GM23338 (cell line): ENCODE data around the gene PTCHD4. TPM values are rescaled to one million over a fixed set of nuclear protein-coding genes. Genes with fewer than 3 reads are reported as not detected.

Source experiments
- ATAC-seq: fragments of 200-7000 bp; cut with Tn5 transposase; 3 replicates; pipeline ENCODE4 v1.9.1; 2020
- DNase-seq: peaks from one replicate; pipeline ENCODE4 v3.0.0-alpha.2; 2015; ENCODE audit warnings: low spot score
- H2AFZ ChIP-seq: fragments of 200-600 bp; sonication (generic); 2 replicates; pipeline ENCODE4 v1.8.0; 2016; ENCODE audit warnings: antibody characterized with exemption, mild to moderate bottlenecking, moderate library complexity
- H3F3A ChIP-seq: fragments of 200-600 bp; sonication (generic); replicated peaks from 2 replicates; pipeline ENCODE4 v1.8.0; 2017; ENCODE audit warnings: antibody characterized with exemption, mixed run types, low read depth
- H3K27ac ChIP-seq: fragments of 200-600 bp; sonication (generic); 2 replicates; pipeline ENCODE4 v1.6.1; 2016; ENCODE audit warnings: low read depth
- H3K27me3 ChIP-seq: fragments of 200-600 bp; sonication (generic); 2 replicates; pipeline ENCODE4 v1.8.0; 2016; ENCODE audit warnings: mild to moderate bottlenecking, mixed run types, moderate library complexity; ENCODE audit not compliant: insufficient read depth
- H3K36me3 ChIP-seq: fragments of 200-600 bp; sonication (generic); 2 replicates; pipeline ENCODE4 v1.8.0; 2016; ENCODE audit warnings: mild to moderate bottlenecking; ENCODE audit not compliant: insufficient read depth
- H3K4me1 ChIP-seq: fragments of 200-600 bp; sonication (generic); 2 replicates; pipeline ENCODE4 v1.8.0; 2016; ENCODE audit warnings: mild to moderate bottlenecking, moderate library complexity; ENCODE audit not compliant: insufficient read depth
- H3K4me2 ChIP-seq: fragments of 200-600 bp; sonication (generic); 2 replicates; pipeline ENCODE4 v1.7.1; 2017; ENCODE audit warnings: mixed run types
- H3K4me3 ChIP-seq: fragments of 200-600 bp; sonication (generic); 2 replicates; pipeline ENCODE4 v1.6.1; 2016; ENCODE audit warnings: mixed run types
- H3K79me2 ChIP-seq: fragments of 200-600 bp; sonication (generic); replicated peaks from 2 replicates; pipeline ENCODE4 v1.8.0; 2017; ENCODE audit warnings: mild to moderate bottlenecking; ENCODE audit not compliant: insufficient read depth
- H3K9me2 ChIP-seq: fragments of 200-600 bp; sonication (generic); 2 replicates; pipeline ENCODE4 v1.8.0; 2017; ENCODE audit not compliant: insufficient read depth
- H4K20me1 ChIP-seq: fragments of 200-600 bp; sonication (generic); replicated peaks from 2 replicates; pipeline ENCODE4 v1.8.0; 2017; ENCODE audit warnings: mild to moderate bottlenecking; ENCODE audit not compliant: insufficient read depth
- H3K27ac Mint-ChIP-seq: 2 replicates; pipeline ENCODE4 v1.8.0; 2020; ENCODE audit warnings: inconsistent platforms, mild to moderate bottlenecking, moderate library complexity, mixed read lengths
- H3K27me3 Mint-ChIP-seq: 3 replicates; pipeline ENCODE4 v1.8.0; 2022; ENCODE audit warnings: low read depth, mild to moderate bottlenecking, moderate library complexity, mixed read lengths, inconsistent platforms; ENCODE audit not compliant: insufficient read depth, poor library complexity
- H3K36me3 Mint-ChIP-seq: 3 replicates; pipeline ENCODE4 v1.8.0; 2021; ENCODE audit warnings: low read depth, mild to moderate bottlenecking, inconsistent platforms, moderate library complexity, mixed read lengths
- H3K4me1 Mint-ChIP-seq: 3 replicates; pipeline ENCODE4 v1.8.0; 2020; ENCODE audit warnings: mild to moderate bottlenecking, inconsistent platforms, mixed read lengths
- H3K4me3 Mint-ChIP-seq: 3 replicates; pipeline ENCODE4 v1.8.0; 2021; ENCODE audit warnings: moderate library complexity, mild to moderate bottlenecking, inconsistent platforms, mixed read lengths
- H3K9me3 Mint-ChIP-seq: 3 replicates; pipeline ENCODE4 v1.8.0; 2020; ENCODE audit warnings: moderate library complexity, mild to moderate bottlenecking, inconsistent platforms, mixed read lengths
- CREB1 ChIP-seq: fragments of 250-450 bp; sonication (Bioruptor Pico); IDR thresholded peaks from 2 replicates; pipeline ENCODE4 v1.5.0; 2020; ENCODE audit warnings: low read depth, mild to moderate bottlenecking, moderate library complexity
- CTCF ChIP-seq, 2 experiments: fragments of 200-600 bp in 1 of 2; sonication (generic) in 1 of 2; conservative IDR thresholded peaks; 2 replicates each; pipeline versions ENCODE4 v1.5.1 to v1.6.1; 2016 to 2017; ENCODE audit warnings: antibody characterized with exemption in 2 of 2, low read depth in 2 of 2, mild to moderate bottlenecking in 2 of 2, moderate library complexity in 1 of 2
- EZH2 ChIP-seq: fragments of 200-600 bp; sonication (generic); IDR thresholded peaks from one replicate; pipeline ENCODE4 v1.8.0; 2017; ENCODE audit warnings: antibody characterized with exemption, mild to moderate bottlenecking, low read depth; ENCODE audit not compliant: unreplicated experiment
- EZH2phosphoT487 ChIP-seq: fragments of 200-600 bp; sonication (generic); IDR thresholded peaks from one replicate; pipeline ENCODE4 v1.8.1; 2018; ENCODE audit warnings: antibody characterized with exemption; ENCODE audit not compliant: unreplicated experiment
- JUNB ChIP-seq: IDR thresholded peaks from one replicate; pipeline ENCODE4 v1.6.1; 2016; ENCODE audit warnings: antibody characterized with exemption; ENCODE audit not compliant: unreplicated experiment
- NANOG ChIP-seq: IDR thresholded peaks from 2 replicates; pipeline ENCODE4 v1.6.1; 2016; ENCODE audit warnings: antibody characterized with exemption, borderline replicate concordance
- POLR2AphosphoS5 ChIP-seq: IDR thresholded peaks from 2 replicates; pipeline ENCODE4 v1.6.1; 2016; ENCODE audit warnings: antibody characterized with exemption, low read depth
- STAT1 ChIP-seq: IDR thresholded peaks from one replicate; pipeline ENCODE4 v1.6.1; 2016; ENCODE audit warnings: antibody characterized with exemption; ENCODE audit not compliant: unreplicated experiment
- ZNF114 ChIP-seq: fragments of 250-450 bp; sonication (Bioruptor Pico); IDR thresholded peaks from 2 replicates; pipeline ENCODE4 v1.5.0; 2020; ENCODE audit warnings: mild to moderate bottlenecking, moderate library complexity
- ZNF331 ChIP-seq: fragments of 250-450 bp; sonication (Bioruptor Pico); IDR thresholded peaks from 2 replicates; pipeline ENCODE4 v1.5.0; 2020; ENCODE audit warnings: low read depth, mild to moderate bottlenecking, moderate library complexity
- polyA plus RNA-seq: library from polyadenylated mRNA; unstranded; fragments of >200 nt; fragmentation: Nextera tagmentation; extraction: Ambion mirVana; gene quantifications from 2 replicates; pipeline ENCODE4 v1.2.1, GENCODE V29; 2016
- total RNA-seq: library from RNA; depleted of rRNA; stranded (reverse); fragments of >200 nt; shearing (Covaris generic); gene quantifications from 2 replicates; pipeline ENCODE4 v1.2.3, GENCODE V29; 2014
- TF ChIP-seq, protein P1 (sequence below): IDR thresholded peaks from 2 replicates; pipeline ENCODE4 v1.6.1; 2016; ENCODE audit warnings: antibody characterized with exemption

The PTCHD4 gene
- total and polyA plus RNA-seq, 2 experiments from 2014 or later: 0.66 to 0.78 TPM

- Histone ChIP-seq H3F3A (no peaks in the 10 kb centered on the region), H3K27me3 (no peaks in the 10 kb centered on the region), H3K36me3 (peaks cover 9% of the 10 kb centered on the region; the same call in 1 of the 2 replicates), H3K27ac (no peak overlapping the region), H3K4me3 (no peak overlapping the region), H3K4me1 (peaks cover 7% of the 10 kb centered on the region; the same call in 1 of the 2 replicates), H3K79me2 (peaks cover 68% of the 10 kb centered on the region), H3K4me2 (no peak overlapping the region), H4K20me1 (no peaks in the 10 kb centered on the region), H2AFZ (no peak overlapping the region), H3K9me2 (no peaks in the 10 kb centered on the region)
- TF ChIP-seq CREB1: no peak
- no peak for TF ChIP-seq JUNB
- no peak for TF ChIP-seq EZH2phosphoT487
- no peak for TF ChIP-seq CTCF (conservative IDR thresholded peaks at IDR 0.05; ENCODE audit: low read depth in 2 of 2)
- TF ChIP-seq STAT1: no peak
- peaks cover 41% of the 10 kb centered on the region for H3K36me3 Mint-ChIP-seq
- DNase-seq (no peak), ATAC-seq (no peak)
- H3K27ac Mint-ChIP-seq: no peak overlapping the region
- peaks cover 33% of the 10 kb centered on the region for H3K9me3 Mint-ChIP-seq
- H3K27me3 Mint-ChIP-seq: no peaks in the 10 kb centered on the region
- H3K4me3 Mint-ChIP-seq: no peak overlapping the region
- no peaks in the 10 kb centered on the region for H3K4me1 Mint-ChIP-seq
These were observed 10.5 kb downstream of the PTCHD4 start for GRCh38 chr6:48100588-48100895.

DNA sequence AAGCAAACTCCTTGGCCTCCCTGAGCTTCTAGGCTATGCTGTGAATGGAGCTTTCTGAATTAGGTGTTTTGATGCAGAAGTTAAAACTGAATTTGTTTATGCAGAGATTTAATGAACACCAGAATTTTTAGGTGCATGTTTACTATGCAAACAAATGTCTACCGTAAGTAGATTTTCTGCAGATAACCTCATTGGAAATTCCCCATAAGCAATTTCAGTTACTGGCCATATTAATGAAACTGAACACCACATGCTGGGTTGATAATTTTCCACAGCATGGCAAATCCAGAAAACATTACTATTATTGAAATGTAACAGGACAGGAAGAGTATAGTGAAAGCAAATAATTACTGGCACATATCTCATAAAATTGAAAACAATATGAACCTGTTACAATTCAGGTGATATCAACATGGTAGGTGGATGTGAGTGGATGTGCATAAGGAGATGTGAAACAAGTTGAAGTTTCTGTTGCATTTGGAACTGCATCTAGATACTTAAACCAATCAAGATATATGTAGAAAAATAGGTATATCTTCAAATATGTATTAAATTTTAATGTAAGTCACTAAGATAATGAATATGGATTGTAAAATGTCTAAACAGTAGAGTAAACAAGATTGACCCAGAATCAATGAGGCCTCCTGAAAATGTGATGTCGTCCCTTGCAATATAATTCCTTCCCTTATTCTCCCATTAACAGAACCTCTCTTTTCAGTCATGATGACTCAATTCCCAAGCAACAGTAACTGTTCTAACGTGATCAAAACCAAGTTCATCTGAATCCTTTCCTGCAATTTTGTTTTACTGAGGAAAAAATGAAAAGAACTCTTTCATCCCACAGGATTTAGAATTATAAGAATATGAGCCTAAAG lies 11.0 kb downstream of the PTCHD4 start:
- no peak for ATAC-seq
- H3K27me3 Mint-ChIP-seq: no peaks in the 10 kb centered on the region
- no peak overlapping the region for H3K4me3 ChIP-seq
- peaks cover 62% of the 10 kb centered on the region for H3K79me2 ChIP-seq
- peaks cover 29% of the 10 kb centered on the region for H3K9me3 Mint-ChIP-seq
- H3K9me2 ChIP-seq: no peaks in the 10 kb centered on the region
- no peak overlapping the region for H2AFZ ChIP-seq
- H4K20me1 ChIP-seq: no peaks in the 10 kb centered on the region
- peaks cover 9% of the 10 kb centered on the region; the same call in 1 of the 2 replicates for H3K36me3 ChIP-seq
- no peak overlapping the region for H3K27ac ChIP-seq
- no peak overlapping the region for H3K4me3 Mint-ChIP-seq
- no peaks in the 10 kb centered on the region for H3K4me1 Mint-ChIP-seq
- peaks cover 35% of the 10 kb centered on the region for H3K36me3 Mint-ChIP-seq
- peaks cover 7% of the 10 kb centered on the region; the same call in 1 of the 2 replicates for H3K4me1 ChIP-seq
- DNase-seq: no peak
- no peak overlapping the region for H3K27ac Mint-ChIP-seq
- no peaks in the 10 kb centered on the region for H3F3A ChIP-seq
- H3K4me2 ChIP-seq: no peak overlapping the region
- H3K27me3 ChIP-seq: no peaks in the 10 kb centered on the region
- no peak for TF ChIP-seq JUNB
- TF ChIP-seq EZH2: no peak
- TF ChIP-seq NANOG: no peak
- TF ChIP-seq, protein P1, sequence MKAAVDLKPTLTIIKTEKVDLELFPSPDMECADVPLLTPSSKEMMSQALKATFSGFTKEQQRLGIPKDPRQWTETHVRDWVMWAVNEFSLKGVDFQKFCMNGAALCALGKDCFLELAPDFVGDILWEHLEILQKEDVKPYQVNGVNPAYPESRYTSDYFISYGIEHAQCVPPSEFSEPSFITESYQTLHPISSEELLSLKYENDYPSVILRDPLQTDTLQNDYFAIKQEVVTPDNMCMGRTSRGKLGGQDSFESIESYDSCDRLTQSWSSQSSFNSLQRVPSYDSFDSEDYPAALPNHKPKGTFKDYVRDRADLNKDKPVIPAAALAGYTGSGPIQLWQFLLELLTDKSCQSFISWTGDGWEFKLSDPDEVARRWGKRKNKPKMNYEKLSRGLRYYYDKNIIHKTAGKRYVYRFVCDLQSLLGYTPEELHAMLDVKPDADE: no peak
- TF ChIP-seq CTCF (conservative IDR thresholded peaks at IDR 0.05; ENCODE audit: low read depth in 2 of 2): no peak
- no peak for TF ChIP-seq ZNF331
- TF ChIP-seq POLR2AphosphoS5: no peak
- no peak for TF ChIP-seq STAT1
- no peak for TF ChIP-seq EZH2phosphoT487
- no peak for TF ChIP-seq ZNF114 (CRISPR knock-in tag)
